Stimulated activated CD4-positive, alpha-beta T cell treated with anti-CD3 and anti-CD28 coated beads, Interleukin-4, amount 100 ng/mL, for 24 hours (primary cell): Measurements from ENCODE around the gene R3HCC1L.

Experiments used
- DNase-seq: peaks from one replicate; pipeline ENCODE4 v3.0.0-alpha.2; 2020

The R3HCC1L gene

DNA sequence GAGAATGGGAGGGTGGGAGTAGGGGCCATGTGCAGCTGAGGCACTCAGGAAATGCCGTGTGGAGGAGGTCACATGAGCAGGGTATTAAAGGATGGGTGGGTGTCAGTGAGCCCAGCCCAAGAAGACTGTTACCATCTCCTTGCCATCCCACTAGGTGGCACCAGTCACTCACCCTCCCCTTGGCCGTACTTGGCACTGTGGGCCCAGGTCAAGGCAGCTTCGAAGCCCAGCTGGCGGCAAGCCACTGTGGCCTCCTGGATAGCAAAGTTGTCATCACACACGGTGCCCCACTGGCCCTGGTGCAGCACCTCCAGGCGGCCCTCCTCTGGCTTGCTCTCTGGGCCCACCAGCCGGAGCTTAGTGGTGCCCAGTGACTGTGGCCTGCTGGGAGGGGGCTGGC, 128.1 kb downstream of the R3HCC1L start:
- DNase-seq, result no peak

DNA sequence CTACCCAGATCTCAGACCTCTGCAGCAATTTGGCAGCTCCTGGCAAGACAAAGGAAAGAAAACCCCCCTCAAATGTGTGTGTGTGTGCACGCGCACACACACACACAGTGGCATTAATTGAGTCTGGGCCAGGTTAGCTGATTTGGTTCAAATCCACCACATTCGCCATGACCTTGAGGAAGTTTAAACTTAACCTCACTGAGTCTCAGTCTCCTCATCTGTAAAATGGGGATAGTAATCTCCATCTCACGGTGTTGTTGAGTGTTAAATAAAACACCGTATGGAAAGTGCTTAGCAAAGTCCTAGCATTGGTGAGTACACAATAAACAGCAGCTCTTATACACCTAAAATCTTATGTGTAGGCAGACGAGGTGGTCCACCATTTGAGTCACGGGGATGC, 128.6 kb downstream of the R3HCC1L start:
- no peak for DNase-seq

DNA sequence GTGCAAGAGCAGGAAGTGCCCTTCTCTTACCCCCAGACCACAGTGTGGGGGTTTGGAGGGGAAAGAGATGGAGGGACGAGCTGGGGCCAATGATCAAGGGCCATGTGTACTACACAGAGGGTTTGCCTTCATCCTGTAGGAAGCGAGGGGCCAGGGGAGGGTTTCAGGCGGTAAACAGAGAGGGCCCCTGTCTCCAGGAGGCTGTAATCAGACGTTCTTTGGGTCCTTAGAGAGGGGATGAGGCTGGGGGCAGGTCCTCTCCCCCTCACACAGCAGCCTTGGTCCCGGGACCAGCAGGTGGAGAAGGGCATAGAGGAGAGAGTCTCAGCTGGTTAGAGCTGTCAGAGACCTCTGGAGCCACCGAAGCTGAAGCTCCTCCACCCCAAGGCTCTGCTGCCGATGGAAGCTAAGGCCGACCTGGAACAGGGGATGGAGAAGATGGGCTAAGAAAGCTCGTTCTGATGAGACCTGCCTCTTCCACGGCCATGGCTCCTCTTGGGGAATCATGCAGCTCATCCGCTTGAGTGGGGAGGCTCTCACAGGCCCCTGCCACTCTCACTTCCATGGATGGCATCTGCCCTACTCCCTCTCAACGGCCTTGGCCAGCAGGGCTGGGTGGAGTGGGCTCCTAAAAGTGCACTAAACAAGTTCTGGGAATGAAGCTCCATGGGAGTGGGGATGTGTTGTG, 130.1 kb downstream of the R3HCC1L start:
- no peak for DNase-seq

DNA sequence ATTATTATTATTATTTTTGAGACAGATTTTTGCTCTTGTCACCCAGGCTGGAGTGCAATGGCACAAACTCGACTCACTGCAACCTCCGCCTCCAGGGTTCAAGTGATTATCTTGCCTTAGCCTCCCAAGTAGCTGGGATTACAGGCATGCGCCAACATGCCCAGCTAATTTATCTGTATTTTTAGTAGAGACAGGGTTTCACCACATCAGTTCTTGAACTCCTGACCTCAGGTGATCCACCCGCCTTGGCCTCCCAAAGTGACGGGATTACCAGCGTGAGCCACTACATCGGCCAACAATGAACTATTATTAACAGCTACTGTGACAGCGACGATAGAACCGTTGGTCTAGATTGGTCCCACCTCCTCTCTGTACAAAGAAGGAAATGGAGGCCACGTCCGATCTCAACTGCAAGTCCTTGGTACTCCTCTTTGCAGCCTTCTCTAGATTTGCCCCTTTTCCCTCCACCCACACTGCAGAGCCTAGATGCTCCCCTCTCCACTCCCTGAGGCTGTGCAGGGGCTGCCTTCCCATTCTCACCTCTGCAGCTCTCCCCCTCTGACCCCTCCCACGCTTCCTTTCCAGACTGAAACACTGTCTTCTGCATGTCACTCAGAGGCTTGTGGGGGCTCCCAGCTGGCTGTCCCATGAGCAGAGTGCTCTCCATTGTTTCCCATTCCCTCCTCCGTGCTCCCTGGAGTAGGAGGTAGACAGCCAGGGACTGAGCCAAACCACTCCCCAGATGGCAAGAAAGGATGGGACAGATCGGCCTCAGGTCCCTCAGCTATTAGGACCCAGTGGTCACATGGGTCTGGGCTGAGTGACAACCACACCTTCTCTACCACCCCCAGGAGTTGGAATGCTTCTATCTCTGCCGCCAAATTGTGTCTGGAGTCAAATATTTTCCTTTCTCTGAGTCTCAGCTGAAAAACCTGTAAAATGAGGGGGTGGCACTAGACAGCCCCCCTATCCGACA, 131.2 kb downstream of the R3HCC1L start:
- no peak for DNase-seq

DNA sequence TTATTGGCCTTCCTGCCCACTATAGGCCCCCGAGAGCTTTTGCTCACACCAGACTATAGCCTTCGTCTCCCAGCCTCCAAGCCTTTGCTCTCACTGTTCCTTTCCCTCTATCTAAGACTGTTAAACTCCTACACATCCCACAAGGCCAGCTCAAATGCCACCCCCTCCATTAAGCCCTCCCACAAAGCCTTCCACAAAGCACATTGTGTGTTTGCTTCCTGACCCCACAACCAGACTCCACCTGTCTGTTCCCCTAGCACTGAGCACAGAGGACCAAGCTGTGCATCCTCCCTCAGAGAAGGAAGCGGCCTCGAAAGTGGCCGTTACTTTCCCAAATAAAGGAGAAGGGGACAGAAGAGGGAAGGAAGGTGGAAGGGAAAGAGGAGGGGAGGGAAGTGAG, 132.2 kb downstream of the R3HCC1L start:
- DNase-seq, result no peak

DNA sequence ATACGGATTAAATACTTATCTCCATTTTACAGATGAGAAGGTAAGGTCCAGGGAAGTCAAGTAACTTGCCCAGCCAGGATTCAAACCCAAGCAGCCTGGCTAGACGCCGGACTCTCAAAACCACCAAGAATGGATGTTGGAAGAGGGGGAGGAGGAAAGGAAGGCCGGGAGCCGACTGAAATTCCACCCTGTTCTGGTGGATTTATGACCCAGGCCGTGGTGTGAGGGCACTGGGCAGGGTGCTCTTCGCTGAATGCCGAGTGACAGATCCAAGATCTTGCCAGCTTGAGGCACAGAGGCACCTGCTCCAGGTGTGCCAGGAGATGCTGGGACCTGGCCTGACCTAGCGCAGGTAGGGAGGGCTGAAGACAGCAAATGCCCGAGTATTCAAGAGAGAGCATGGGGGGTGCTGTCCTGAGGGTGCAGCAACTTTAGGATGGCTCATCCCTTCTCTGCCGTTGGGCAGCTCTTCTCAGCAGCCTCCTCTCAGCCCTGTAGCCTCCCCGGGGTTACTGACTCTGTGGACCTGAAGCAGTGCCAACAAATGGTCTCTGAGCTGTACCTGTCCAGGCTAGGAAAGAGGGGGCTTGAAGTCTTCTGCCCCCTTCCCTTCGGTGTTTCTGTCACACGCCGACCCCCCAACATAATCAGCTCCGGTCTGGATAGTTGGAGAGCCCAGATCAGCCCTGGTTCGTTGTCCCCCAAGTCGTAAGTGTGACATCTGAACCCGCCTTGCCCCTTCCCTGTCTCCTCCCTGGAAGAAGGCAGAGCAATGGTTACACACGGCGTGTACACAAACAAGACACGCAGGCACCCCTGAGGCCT, 132.8 kb downstream of the R3HCC1L start:
- DNase-seq, result no peak

DNA sequence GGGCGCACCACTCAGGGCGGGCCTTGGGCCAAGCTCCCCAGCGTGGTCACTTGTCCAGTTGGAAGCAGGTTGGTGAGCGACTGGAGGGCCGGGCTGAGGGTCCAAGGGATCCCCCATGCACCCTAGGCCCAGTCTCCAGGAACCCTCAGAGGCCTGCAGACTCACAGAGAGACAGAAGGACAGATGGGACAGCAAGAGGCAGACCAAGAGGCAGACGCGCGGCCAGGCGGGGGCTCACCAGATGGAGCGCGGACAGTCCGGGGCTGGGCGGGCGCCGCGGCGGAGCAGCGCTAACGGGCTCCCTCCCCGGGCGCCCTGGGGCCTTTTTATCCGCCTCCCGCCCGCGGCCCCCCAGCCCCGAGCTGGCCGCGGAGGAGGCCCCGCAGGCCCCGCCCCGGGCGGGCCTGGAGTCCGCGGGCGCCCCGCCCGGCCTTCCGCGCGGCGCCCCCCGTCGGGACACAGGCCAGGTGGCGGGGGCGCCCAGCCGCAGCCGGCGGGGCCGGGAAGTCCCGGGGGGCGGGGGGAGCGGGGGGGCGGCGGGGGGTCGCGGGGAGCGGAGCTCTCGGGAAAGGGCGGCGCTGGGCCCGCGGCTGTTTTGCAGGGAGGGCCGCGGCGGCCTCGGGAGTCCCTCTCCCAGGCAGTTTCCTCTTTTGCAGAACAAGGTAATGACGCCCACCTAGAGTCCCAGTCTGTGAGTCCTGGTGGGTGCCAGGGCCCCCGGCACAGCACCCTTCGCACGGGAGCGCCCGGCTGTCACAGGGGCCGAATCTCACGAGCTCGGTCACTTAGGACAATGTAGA, 133.6 kb downstream of the R3HCC1L start, which contains the start of gene LOXL4:
Gene LOXL4 (minus strand): TSS at position 301 of the 800 bp plus-strand sequence. CDS start 5,175 bp downstream, outside the sequence.
- no peak for DNase-seq

DNA sequence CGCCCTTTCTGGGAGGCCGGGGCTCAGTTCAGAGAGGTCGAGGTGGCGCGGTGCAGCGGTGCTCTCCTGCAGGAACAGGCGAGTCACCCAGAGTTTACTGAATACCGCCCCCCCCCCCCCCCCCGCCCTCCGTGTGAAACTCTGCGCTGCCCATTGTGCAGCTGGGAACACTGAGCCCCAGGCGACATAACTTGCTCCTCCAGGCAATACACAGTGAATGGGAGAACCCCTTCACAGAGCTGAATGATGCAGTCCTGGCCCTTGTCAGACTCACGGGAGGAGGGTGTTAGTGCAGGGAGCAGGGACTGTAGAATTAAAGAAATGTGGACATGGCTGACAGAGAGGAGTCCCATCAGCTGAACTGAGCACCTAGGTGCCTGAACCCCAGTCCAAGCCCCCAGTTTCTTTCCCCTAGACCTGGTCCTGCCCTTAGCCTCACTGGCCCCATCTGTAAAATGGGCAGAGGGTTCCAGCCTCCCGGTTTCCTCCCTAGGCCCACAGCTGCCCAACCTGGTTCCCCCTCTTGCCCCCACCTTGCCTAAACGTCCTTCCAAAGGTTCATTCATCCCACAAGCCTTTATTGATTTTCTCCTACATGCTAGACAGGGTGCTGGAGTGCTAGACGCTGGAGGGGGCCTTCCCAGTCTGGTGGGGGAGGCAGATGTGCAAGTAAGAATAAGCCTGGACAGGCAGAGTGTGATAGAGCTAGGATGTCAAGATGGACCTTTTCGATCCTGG, 134.4 kb downstream of the R3HCC1L start:
- DNase-seq, result no peak

DNA sequence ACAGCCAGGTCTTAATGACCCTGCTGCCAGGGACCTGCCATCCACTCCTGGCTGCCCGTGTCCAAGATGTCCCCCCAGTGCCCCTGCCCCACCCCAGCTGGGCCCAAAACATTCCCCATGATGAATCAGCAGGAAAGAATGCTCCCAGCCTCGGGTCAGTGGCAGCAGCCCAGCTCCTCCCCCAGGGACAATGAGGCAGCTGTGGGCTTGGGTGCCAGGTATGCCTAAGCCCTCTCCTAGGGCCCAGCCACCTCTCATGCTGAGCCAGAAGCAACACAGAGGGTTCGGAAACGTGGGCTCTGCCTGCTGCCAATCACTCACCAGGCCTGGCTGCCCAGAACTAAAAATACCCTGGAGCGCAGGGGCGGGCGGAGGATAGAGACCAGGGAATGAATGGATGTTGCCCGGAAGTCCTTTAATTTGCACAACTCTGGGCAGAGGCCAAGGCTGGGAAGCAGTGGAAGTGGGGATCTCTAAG, 135.0 kb downstream of the R3HCC1L start:
- no peak for DNase-seq

DNA sequence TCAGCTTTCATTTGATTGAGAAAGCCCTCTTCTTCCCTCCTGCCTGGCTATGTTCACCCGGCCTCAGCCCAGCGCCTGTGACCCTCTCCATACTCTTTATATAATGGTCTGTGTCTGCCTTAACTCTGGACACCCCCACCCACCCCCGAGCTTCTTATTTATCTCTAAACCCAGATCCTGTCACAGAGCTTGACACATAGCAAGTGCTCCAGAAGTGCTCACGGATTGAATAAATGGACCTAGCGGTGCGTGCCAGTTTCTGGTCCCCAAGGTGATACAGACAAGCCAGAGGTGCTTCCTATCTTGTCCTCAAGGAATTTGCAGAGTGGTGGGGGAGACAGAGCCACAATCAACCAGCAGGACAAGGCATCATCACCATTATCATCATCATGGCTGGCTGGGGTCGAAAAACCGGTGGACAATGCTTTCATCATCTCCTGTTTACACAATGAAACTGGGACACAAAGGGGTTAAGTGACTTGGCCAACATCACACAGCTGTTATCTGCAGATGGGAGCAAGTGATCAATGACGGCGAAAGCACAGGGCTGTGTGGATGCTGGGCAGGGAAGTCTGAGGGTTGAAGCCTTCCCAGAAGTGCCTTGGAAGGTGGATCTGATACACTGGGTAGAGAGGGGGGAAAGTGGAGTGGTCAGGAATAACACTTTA, 135.8 kb downstream of the R3HCC1L start:
- no peak for DNase-seq

DNA sequence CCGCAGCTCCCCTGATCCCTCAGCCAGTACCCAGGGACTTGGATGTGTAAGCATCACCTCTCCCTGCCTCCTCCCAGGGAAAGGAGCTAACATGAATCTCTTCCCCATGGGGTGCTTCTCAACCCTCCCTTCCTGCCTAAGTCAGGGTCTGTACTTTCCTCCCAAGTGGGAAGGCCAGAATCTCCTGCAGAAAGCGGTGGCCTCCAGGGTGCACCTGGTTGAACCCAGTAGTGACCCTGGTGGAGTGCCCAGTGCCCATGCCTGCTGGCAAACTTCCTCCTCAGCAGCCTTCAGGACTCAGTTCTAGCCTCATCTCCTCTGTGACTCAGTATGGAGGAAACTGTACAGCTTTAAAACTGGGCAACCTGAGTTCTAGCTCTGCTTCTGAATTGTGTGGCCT, 136.3 kb downstream of the R3HCC1L start:
- no peak for DNase-seq

DNA sequence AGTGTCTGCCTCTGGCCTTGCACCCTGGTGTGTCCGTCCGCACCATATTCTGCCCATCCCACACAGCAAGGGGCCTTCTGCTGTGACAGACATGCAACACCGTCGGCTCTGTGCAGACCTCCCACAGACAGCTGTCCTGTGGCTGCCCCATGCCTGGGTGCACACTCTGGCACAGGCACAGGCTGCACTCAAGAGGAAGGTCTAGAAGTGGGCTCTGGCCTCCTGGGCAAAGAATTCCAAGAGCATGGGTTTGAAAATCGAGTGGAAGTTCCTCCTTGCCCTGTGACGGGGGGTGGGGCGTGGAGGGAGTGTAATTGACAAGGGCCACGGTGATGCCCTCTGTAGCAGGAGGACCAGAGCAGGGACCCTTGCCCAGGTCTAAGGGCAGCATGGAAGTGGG, 137.8 kb downstream of the R3HCC1L start:
- DNase-seq, result no peak

DNA sequence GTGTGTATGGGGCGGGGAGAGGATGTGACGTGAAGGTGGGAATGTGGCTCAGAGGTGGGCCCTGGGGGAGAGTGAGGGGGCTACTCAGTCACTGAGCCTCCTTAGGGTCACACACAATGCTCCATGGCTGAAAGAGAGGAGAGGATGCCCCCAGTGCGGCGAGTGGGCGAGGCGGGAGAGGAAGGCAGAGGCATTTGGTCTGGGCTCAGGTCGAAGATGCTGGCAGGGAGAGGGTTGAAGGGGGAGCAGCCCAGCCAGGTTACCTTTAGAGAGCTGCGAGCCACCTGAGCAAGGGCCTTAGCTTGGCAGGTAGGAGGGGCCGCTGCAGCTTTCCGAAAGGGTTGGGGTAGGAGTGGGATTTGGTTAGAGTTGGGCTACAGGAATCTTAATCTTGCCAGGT, 138.2 kb downstream of the R3HCC1L start:
- DNase-seq, result no peak

DNA sequence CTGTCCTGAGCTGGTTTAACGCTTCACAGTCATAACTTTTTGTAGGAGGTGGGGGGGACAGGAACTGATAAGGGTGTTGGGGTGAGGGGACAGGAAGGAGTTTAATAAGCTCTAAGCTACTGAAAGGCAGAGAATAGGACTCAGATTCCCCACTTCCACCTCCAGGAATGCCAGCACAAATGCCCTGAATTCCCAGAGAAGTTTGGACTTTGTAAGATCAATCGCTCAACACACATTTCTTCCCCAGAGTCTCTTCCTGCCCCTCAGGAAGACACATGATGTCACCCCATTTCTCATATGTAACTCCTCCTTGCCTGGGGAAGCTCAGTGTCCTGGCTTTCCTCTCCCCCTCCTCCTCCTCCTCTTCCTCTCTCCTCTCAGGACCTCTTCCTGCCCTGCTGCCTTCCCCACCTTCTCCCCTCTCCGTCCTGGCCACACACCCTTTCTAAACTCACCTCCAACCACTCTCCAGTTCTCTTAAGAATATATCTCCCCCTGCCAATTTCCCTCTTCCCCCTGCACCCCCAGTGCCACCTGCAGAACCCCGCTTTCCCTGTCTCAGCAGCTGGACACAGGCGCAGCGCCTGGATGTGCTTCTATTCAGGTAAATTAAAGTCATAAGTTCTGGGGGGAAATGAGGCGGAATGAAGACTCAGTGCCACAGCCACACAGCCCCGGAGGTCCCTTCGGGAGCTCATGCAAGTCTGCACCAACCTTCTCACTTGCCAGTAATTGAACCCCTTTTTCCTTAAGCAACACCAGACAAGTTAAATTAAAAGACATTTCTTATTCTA, 138.8 kb downstream of the R3HCC1L start:
- DNase-seq, result no peak

DNA sequence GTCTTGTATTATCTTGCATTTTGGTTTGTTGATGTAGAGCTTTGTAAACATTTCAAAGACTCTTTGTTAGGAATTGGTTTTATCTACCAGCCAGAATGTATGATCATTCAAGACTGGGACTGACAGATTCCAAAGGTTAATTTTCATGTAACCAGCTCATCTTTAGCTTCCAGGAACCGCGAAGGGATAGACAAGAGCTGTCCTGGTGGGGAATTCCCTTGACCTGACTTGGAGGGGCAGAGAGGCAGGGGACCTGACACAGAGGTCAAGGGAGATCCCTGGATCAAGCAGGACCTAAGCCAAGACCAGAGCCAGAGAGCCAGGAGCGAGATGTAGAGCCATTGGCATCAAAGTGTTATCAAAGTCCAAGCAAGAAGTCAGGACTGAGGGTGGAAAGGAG, 140.1 kb downstream of the R3HCC1L start:
- no peak for DNase-seq

DNA sequence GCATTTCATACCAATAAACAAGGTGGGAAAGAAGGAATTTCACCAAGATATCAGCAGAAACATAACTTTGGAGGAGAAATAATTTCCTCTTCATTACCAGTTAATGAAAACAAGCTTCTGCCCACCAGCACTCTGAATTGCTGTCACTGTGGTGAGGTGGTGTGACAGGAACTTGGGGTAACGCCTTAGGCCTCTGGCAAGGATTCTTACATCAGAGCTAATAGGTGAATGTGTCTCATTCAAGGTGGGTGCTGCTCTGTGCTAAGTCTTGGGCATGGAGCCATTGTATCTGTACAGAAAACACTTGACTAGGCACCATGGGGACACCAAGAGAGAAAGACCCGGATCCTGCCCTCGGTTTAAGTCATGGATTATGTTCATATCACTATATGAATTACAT, 141.9 kb downstream of the R3HCC1L start:
- DNase-seq, result no peak

DNA sequence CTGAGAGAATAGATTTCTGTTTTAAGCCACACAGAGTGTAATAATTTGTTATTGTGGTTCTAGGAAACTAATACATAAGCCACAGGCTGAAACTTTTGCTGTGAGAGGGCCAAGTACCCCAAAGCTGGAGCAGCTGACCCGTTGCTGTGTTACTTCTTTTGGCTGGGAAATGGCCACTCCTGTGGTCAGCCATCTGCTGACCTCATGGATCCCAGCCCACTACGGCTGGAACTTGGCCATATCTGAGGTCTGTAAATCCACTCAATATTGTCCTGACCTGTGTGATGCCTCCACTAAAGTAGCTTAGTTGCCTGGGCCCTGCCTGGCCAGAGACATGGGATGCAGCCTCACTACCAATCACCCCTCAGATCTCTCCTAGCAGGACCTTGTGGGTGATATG, 151.0 kb downstream of the R3HCC1L start:
- no peak for DNase-seq

DNA sequence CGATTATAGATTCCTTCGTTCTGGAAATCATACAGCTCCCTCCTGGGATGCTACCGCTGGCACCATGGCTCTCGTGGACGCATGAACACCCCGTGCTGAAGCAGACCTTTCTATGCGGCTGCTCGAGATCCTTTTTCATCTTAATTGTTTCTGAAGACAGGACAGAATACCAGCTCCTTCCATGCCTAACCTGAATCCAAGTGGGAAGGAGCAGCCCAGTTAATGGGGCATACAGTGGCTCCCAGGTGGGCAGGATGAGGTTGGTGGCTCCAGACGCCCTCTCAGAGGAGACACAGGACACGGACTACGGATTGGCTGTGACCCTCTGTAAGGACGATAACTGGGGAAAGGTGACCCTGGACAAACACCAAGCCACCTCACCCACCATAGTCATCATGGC, 152.0 kb downstream of the R3HCC1L start:
- no peak for DNase-seq

DNA sequence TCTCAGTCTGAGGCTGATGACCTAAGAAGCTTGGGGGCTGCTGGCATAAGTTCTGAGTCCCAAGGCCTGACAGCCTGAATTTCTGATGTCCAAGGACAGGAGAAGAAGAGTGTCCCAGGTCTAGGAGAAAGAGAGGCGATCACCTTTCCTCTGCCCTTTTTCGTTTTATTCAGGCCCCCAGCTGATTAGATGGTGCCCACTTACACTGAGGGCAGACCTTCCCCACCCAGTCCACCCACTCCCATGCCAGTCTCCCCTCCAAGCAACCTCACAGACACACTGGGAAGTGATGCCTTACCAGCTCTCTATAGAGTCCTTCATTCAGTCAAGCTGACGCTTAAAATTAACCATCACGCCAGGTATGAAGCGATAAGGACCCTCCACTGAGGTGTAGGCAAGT, 152.9 kb downstream of the R3HCC1L start:
- DNase-seq, result no peak

DNA sequence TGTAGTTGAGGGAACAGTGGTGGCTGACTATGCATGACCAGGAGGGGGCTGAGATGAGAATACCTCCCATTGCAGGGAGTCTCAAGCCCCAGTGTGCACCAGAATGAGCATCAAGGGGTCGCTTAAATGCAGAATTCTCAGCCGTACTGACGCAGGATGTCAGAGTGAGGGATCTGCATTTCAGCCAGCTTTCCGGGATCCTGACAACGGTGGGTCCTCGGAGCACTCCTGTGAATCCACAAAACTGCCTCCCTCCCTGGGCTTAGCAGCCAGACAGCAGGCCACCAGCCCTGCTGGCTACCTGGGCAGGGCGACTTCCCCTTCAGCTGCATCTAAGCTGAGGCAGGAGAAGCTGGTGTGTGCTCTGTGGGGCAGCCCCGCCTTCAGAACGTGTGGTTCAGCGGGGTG, 155.3 kb downstream of the R3HCC1L start:
- DNase-seq, result no peak
